Liver (tissue), 9 donors: ENCODE data around the gene F2RL3. TPM values are rescaled to one million over a fixed set of nuclear protein-coding genes. Genes with fewer than 3 reads are reported as not detected.
A peak's percentile ranks its signal among the peaks of the same experiment; 100 is the strongest.

ENCODE experiments used
- DNase-seq: peaks from one replicate; pipeline ENCODE4 v3.0.0-alpha.2; 2017; ENCODE audit warnings: low spot score
- H3K27ac ChIP-seq, 2 donors: one replicate each; pipeline ENCODE4 v1.7.0; 2013; ENCODE audit warnings: inconsistent platforms in 2 of 2, low read length in 2 of 2, control low read depth in 1 of 2, low read depth in 1 of 2, mild to moderate bottlenecking in 1 of 2
- H3K27me3 ChIP-seq, 4 donors: one replicate each; pipeline versions ENCODE4 v1.6.1 to v1.7.0; 2013; ENCODE audit warnings: low read length in 3 of 4, inconsistent platforms in 1 of 4, mild to moderate bottlenecking in 1 of 4, moderate library complexity in 1 of 4; ENCODE audit not compliant: control insufficient read depth in 4 of 4, insufficient read depth in 4 of 4
- H3K36me3 ChIP-seq, 4 donors: one replicate each; pipeline versions ENCODE4 v1.6.1 to v1.7.0; 2013; ENCODE audit warnings: low read length in 3 of 4, mild to moderate bottlenecking in 3 of 4, low read depth in 1 of 4, moderate library complexity in 1 of 4; ENCODE audit not compliant: control insufficient read depth in 4 of 4, insufficient read depth in 3 of 4
- H3K4me1 ChIP-seq, 4 donors: one replicate each; pipeline versions ENCODE4 v1.6.1 to v1.7.0; 2013; ENCODE audit warnings: low read length in 3 of 4, mild to moderate bottlenecking in 3 of 4, moderate library complexity in 1 of 4; ENCODE audit not compliant: control insufficient read depth in 4 of 4, insufficient read depth in 4 of 4
- H3K4me3 ChIP-seq, 3 donors: one replicate each; pipeline versions ENCODE4 v1.6.1 to v1.7.0; 2013; ENCODE audit warnings: low read length in 3 of 3, control low read depth in 1 of 3, low read depth in 1 of 3, mild to moderate bottlenecking in 1 of 3
- H3K9ac ChIP-seq, 2 donors: one replicate each; pipeline ENCODE4 v1.7.0; 2013; ENCODE audit warnings: low read length in 2 of 2, mild to moderate bottlenecking in 2 of 2, moderate library complexity in 2 of 2, control low read depth in 1 of 2, low read depth in 1 of 2
- H3K9me3 ChIP-seq, 4 donors: one replicate each; pipeline versions ENCODE4 v1.6.1 to v1.7.0; 2013; ENCODE audit warnings: low read length in 3 of 4; ENCODE audit not compliant: control insufficient read depth in 4 of 4
- ATF3 ChIP-seq: IDR thresholded peaks from 2 replicates; pipeline ENCODE4 v1.6.1; 2016; ENCODE audit warnings: antibody characterized with exemption
- CTCF ChIP-seq: fragments of 150-350 bp; IDR thresholded peaks from 2 replicates; pipeline ENCODE4 v1.5.1; 2017; ENCODE audit warnings: improper control_type of control experiment, low read depth, low read length; ENCODE audit not compliant: missing input control
- EGR1 ChIP-seq, 2 donors: IDR thresholded peaks; 2 replicates each; pipeline ENCODE4 v1.6.1; 2016 to 2018; ENCODE audit warnings: antibody characterized with exemption in 2 of 2, low read depth in 2 of 2
- FOXA1 ChIP-seq: IDR thresholded peaks from 2 replicates; pipeline ENCODE4 v1.6.1; 2016; ENCODE audit warnings: antibody characterized with exemption
- FOXA2 ChIP-seq: IDR thresholded peaks from 2 replicates; pipeline ENCODE4 v1.6.1; 2016; ENCODE audit warnings: antibody characterized with exemption
- GABPA ChIP-seq, 2 donors: IDR thresholded peaks in 1 of 2; conservative IDR thresholded peaks in 1 of 2; 2 replicates each; pipeline ENCODE4 v1.6.1; 2016; ENCODE audit warnings: antibody characterized with exemption in 2 of 2, mild to moderate bottlenecking in 1 of 2, moderate library complexity in 1 of 2
- HNF4A ChIP-seq, 2 donors: conservative IDR thresholded peaks; 2 replicates each; pipeline ENCODE4 v1.6.1; 2016; ENCODE audit warnings: antibody characterized with exemption in 2 of 2, mild to moderate bottlenecking in 2 of 2
- HNF4G ChIP-seq: IDR thresholded peaks from 2 replicates; pipeline ENCODE4 v1.6.1; 2016; ENCODE audit warnings: antibody characterized with exemption
- JUND ChIP-seq, 2 donors: IDR thresholded peaks; 2 replicates each; pipeline ENCODE4 v1.6.1; 2016; ENCODE audit warnings: antibody characterized with exemption in 2 of 2
- MAX ChIP-seq: IDR thresholded peaks from 2 replicates; pipeline ENCODE4 v1.6.1; 2016; ENCODE audit warnings: antibody characterized with exemption
- NR2F2 ChIP-seq: IDR thresholded peaks from 2 replicates; pipeline ENCODE4 v1.6.1; 2016; ENCODE audit warnings: antibody characterized with exemption
- RAD21 ChIP-seq, 2 donors: IDR thresholded peaks; 2 replicates each; pipeline ENCODE4 v1.6.1; 2016; ENCODE audit warnings: antibody characterized with exemption in 2 of 2, mild to moderate bottlenecking in 2 of 2
- REST ChIP-seq: IDR thresholded peaks from 2 replicates; pipeline ENCODE4 v1.6.1; 2016; ENCODE audit warnings: antibody characterized with exemption, mild to moderate bottlenecking
- RXRA ChIP-seq, 2 donors: IDR thresholded peaks; 2 replicates each; pipeline ENCODE4 v1.6.1; 2017 to 2018; ENCODE audit warnings: antibody characterized with exemption in 2 of 2, mild to moderate bottlenecking in 1 of 2
- SP1 ChIP-seq: IDR thresholded peaks from 2 replicates; pipeline ENCODE4 v1.6.1; 2018; ENCODE audit warnings: antibody characterized with exemption, mild to moderate bottlenecking
- TAF1 ChIP-seq: conservative IDR thresholded peaks from 2 replicates; pipeline ENCODE4 v1.6.1; 2016; ENCODE audit warnings: antibody characterized with exemption, mild to moderate bottlenecking
- YY1 ChIP-seq: IDR thresholded peaks from 2 replicates; pipeline ENCODE4 v1.6.1; 2016; ENCODE audit warnings: antibody characterized with exemption, mild to moderate bottlenecking
- ZBTB33 ChIP-seq: IDR thresholded peaks from 2 replicates; pipeline ENCODE4 v1.6.1; 2016; ENCODE audit warnings: antibody characterized with exemption
- WGBS: extraction: QIAGEN DNeasy Blood & Tissue Kit; methylation state at CpG from one replicate; pipeline ENCODE4 v1.1.7; 2013; 5-methylcytosine and 5-hydroxymethylcytosine counted together
- polyA plus RNA-seq, 2 donors: library from polyadenylated mRNA; stranded (reverse) in 1 of 2; unstranded in 1 of 2; fragments of 200-250 nt in 1 of 2; fragments of >200 nt in 1 of 2; fragmentation: Nextera tagmentation in 1 of 2; extraction: Ambion mirVana in 1 of 2; gene quantifications; one replicate each; pipeline versions ENCODE4 v1.2.1 to v1.2.3, GENCODE V29; 2013 to 2015
- total RNA-seq, 2 donors: library from RNA; depleted of rRNA; stranded (reverse); fragments of >200 nt; gene quantifications; one replicate each; pipeline ENCODE4 v1.2.3, GENCODE V29; 2014
- donor health status: healthy.
- donor health status: healthy.
- donor health status: healthy.
- donor health status: healthy.
- donor health status: healthy.

The F2RL3 gene
- total and polyA plus RNA-seq, 4 donors, result 0.08 to 1.6 (median 0.20) TPM

- no peak for DNase-seq
- Histone ChIP-seq H3K27me3 (no peaks in the 10 kb centered on the region), H3K27ac (no peak overlapping the region), H3K4me1 (no peaks in the 10 kb centered on the region), H3K9ac (no peak overlapping the region), H3K9me3 (peaks cover 0 to 19% (median 3%) of the 10 kb centered on the region in 4 donors), H3K36me3 (no peaks in the 10 kb centered on the region), H3K4me3 (no peak overlapping the region)
- 60% methylated on average over 5 of the region's 5 CpGs for WGBS
- TF ChIP-seq SP1, result no peak
- TF ChIP-seq REST, result no peak
- TF ChIP-seq HNF4A (conservative IDR thresholded peaks at IDR 0.05), result no peak
- TF ChIP-seq YY1, result no peak
- TF ChIP-seq ZBTB33, result no peak
- no peak for TF ChIP-seq JUND (IDR thresholded peaks at IDR 0.05)
Observed at GRCh38 chr19:16885166-16885565, 3.6 kb upstream of the F2RL3 start.

GRCh38 chr19:16886305-16886880 lies 2.4 kb upstream of the F2RL3 start:
- DNase-seq, result no peak
- Histone ChIP-seq H3K9me3 (peaks cover 0 to 13% (median 2%) of the 10 kb centered on the region in 4 donors), H3K27me3 (no peaks in the 10 kb centered on the region), H3K27ac (peak overlapping the region in 1 of 2 donors; percentile 36), H3K9ac (no peak overlapping the region), H3K4me3 (no peak overlapping the region), H3K36me3 (no peaks in the 10 kb centered on the region), H3K4me1 (no peaks in the 10 kb centered on the region)
- WGBS, result 49% methylated on average over 20 of the region's 20 CpGs
- no peak for TF ChIP-seq EGR1 (IDR thresholded peaks at IDR 0.05; ENCODE audit: low read depth in 2 of 2)
- TF ChIP-seq GABPA (IDR thresholded peaks at IDR 0.05 in 1 of 2, conservative IDR thresholded peaks at IDR 0.05 in 1 of 2), result no peak
- TF ChIP-seq REST, result peak; percentile 20
- no peak for TF ChIP-seq HNF4G
- TF ChIP-seq NR2F2, result peak; percentile 76
- TF ChIP-seq CTCF, result no peak
- TF ChIP-seq ATF3, result peak; percentile 85
- no peak for TF ChIP-seq RAD21 (IDR thresholded peaks at IDR 0.05)
- TF ChIP-seq SP1, result peak; percentile 74
- TF ChIP-seq FOXA1, result no peak
- TF ChIP-seq YY1, result peak; percentile 18
- no peak for TF ChIP-seq ZBTB33
- TF ChIP-seq RXRA (IDR thresholded peaks at IDR 0.05), result peak; percentile 28
- TF ChIP-seq TAF1, result no peak
- no peak for TF ChIP-seq MAX
- peak; percentile 50 to 65 for TF ChIP-seq HNF4A (conservative IDR thresholded peaks at IDR 0.05)
- TF ChIP-seq FOXA2, result no peak
- TF ChIP-seq JUND (IDR thresholded peaks at IDR 0.05), result no peak
